ENCODE data around the gene NHERF1. TPM values are rescaled to one million over a fixed set of nuclear protein-coding genes. Genes with fewer than 3 reads are reported as not detected.

The NHERF1 gene
- total and polyA plus RNA-seq, 2 of the 8 experiments (the other 6 are each of a cell fraction or from before 2014, with no cell fraction given), result 92.9 to 99.2 TPM

DNA sequence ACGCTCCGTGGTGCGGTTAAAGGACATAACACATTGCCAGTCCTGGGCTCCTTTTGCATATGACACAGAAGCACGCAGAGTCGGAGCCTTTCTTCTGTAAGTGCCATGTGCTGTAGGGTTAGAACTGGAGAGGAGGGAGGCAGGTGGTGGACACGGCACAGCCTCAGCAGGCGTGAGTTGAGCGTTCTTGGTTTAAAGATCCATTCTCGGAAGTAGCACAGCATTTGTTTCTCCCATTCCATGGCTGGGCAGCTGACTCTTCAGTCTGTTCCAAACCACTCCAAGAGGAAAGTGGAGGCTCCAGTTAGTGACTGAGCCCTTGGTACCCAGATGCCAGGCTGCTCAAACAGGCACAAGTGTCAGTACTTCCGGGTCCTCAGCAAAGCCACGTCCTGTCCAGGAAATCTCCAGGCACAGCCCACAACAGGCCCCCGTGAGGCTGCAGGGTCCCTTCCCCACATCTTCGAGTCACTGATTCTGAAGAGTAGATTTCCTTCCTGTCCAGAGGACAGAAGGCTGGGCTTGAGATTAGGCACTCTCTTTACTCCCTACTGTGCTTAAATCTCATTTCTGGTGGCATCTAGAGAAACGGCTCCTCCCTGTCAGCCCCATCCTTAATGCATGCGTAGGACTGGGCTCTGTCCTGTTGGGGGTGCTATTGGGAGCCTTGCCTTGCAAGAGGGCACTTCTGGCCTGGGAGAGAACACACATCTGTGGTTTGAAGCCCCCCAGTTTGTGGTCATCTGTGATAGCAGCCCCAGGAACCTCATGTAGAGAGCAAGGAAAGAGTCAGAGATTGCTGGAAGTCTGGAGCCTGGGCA lies 67.3 kb downstream of the NHERF1 start (continued):
- TF ChIP-seq RAD21 (IDR thresholded peaks at IDR 0.05 in 1 of 2, conservative IDR thresholded peaks at IDR 0.05 in 1 of 2; ENCODE audit: low read depth in 2 of 2, low read length in 2 of 2), result peak; percentile 58 to 61
- TF ChIP-seq BCL11A (IDR thresholded peaks at IDR 0.05; ENCODE audit: low read depth in 2 of 2, low read length in 2 of 2), result no peak
- no peak for TF ChIP-seq SIN3A (conservative IDR thresholded peaks at IDR 0.05 in 1 of 2, IDR thresholded peaks at IDR 0.05 in 1 of 2; ENCODE audit: low read depth in 1 of 2, low read length in 2 of 2)

Data from H1 (cell line).